ENCODE measurements around the gene ANKDD1B.

Gene ANKDD1B

DNA sequence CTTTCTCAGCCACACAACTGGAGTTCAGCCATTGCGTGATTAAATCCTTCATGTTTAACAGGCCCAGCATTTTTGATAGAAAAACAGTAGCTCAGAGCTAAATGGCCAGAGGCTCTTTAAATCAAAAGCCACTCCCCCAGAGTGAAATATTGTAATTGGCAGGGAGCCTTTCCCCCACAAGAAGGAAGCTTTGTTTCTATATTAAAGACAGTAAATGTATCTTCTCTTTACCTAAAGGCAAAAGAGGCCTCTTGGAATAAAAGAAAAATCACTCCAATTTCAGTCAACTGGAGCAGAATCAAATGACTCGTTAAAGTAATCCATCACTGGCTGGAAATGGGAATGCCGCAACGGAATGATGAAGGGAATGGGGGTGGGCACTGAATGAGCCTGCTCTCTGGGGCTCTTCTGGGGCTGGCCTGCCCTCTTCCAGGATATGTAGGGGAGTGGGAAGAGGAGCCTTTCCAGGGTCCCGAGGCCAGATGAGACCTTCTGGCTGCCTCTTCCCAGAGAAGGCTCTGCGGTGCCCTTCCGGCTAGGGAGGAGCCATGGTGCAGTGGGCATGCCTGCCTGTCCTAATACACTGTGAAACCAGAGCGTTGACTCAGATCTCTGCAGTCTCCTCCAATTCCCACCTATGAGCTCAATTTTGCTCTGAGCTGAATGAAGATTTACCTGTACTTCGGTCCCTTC is 45.2 kb downstream of the ANKDD1B start:
- Histone ChIP-seq H3K4me3 (ENCODE audit: insufficient read depth, low read length, poor library complexity, severe bottlenecking) (no peak overlapping the region), H2AFZ (ENCODE audit: low read depth, low read length, severe bottlenecking) (no peak overlapping the region), H3K9ac (ENCODE audit: low read length) (no peak overlapping the region), H4K20me1 (ENCODE audit: low read depth, low read length) (no peaks in the 10 kb centered on the region), H3K9me2 (replicated peaks; ENCODE audit: insufficient read depth, low read length) (no peaks in the 10 kb centered on the region), H3K4me2 (ENCODE audit: low read depth, low read length, poor library complexity, severe bottlenecking) (no peak overlapping the region), H3K36me3 (ENCODE audit: low read length) (no peaks in the 10 kb centered on the region), H3K79me2 (ENCODE audit: insufficient read depth, low read length) (no peaks in the 10 kb centered on the region), H3K27ac (ENCODE audit: low read depth, low read length) (no peak overlapping the region), H3K9me3 (ENCODE audit: insufficient read depth, low read length) (no peaks in the 10 kb centered on the region), H3F3A (ENCODE audit: insufficient read depth) (no peaks in the 10 kb centered on the region), H3K27me3 (ENCODE audit: low read length) (no peaks in the 10 kb centered on the region; the same call in 1 of the 2 replicates)
- TF ChIP-seq EZH2phosphoT487 (conservative IDR thresholded peaks at IDR 0.05; ENCODE audit: low read length) = no peak
- TF ChIP-seq, protein P1, sequence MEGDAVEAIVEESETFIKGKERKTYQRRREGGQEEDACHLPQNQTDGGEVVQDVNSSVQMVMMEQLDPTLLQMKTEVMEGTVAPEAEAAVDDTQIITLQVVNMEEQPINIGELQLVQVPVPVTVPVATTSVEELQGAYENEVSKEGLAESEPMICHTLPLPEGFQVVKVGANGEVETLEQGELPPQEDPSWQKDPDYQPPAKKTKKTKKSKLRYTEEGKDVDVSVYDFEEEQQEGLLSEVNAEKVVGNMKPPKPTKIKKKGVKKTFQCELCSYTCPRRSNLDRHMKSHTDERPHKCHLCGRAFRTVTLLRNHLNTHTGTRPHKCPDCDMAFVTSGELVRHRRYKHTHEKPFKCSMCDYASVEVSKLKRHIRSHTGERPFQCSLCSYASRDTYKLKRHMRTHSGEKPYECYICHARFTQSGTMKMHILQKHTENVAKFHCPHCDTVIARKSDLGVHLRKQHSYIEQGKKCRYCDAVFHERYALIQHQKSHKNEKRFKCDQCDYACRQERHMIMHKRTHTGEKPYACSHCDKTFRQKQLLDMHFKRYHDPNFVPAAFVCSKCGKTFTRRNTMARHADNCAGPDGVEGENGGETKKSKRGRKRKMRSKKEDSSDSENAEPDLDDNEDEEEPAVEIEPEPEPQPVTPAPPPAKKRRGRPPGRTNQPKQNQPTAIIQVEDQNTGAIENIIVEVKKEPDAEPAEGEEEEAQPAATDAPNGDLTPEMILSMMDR (IDR thresholded peaks at IDR 0.05; ENCODE audit: insufficient read depth, low read length, poor library complexity, severe bottlenecking) = no peak

DNA sequence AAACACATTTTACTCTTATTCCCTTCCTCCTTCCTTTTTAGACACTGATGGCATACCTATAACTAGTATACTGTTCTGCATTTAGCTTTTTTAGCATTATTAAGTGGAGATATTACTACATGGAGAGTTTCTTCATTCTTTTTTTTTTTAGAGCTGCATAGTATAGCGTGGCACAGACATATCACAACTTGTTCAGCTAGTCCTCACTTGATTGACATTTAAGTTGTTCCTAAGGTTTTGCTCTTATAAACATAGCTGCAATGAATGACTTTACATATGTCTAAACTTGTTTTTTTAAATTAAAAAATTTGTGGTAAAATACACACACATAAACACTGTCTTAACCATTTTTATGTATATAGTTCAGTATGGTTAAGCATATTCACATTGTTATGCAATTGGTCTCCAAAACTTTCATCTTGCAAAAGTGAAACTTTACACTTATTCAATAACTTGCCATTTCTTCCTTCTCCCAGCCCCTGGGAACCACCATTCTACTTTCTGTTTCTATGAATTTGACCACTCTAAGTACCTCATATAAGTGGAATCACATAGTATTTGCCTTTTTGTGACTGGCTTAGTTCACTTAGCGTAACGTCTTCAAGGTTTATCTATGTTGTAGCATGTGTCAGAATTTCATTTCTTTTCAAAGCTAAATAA is 48.7 kb downstream of the ANKDD1B start:
- TF ChIP-seq, protein P1 (IDR thresholded peaks at IDR 0.05; ENCODE audit: insufficient read depth, low read length, poor library complexity, severe bottlenecking) = no peak
- no peak for TF ChIP-seq EZH2phosphoT487 (conservative IDR thresholded peaks at IDR 0.05; ENCODE audit: low read length)
- Histone ChIP-seq H3K27me3 (ENCODE audit: low read length) (no peaks in the 10 kb centered on the region; the same call in 1 of the 2 replicates), H3K79me2 (ENCODE audit: insufficient read depth, low read length) (no peaks in the 10 kb centered on the region), H3K9ac (ENCODE audit: low read length) (no peak overlapping the region), H3K9me2 (replicated peaks; ENCODE audit: insufficient read depth, low read length) (no peaks in the 10 kb centered on the region), H3K36me3 (ENCODE audit: low read length) (no peaks in the 10 kb centered on the region), H3K9me3 (ENCODE audit: insufficient read depth, low read length) (no peaks in the 10 kb centered on the region), H3K4me2 (ENCODE audit: low read depth, low read length, poor library complexity, severe bottlenecking) (no peak overlapping the region), H3K4me3 (ENCODE audit: insufficient read depth, low read length, poor library complexity, severe bottlenecking) (no peak overlapping the region), H4K20me1 (ENCODE audit: low read depth, low read length) (no peaks in the 10 kb centered on the region), H3K27ac (ENCODE audit: low read depth, low read length) (no peak overlapping the region), H3F3A (ENCODE audit: insufficient read depth) (no peaks in the 10 kb centered on the region), H2AFZ (ENCODE audit: low read depth, low read length, severe bottlenecking) (no peak overlapping the region)

DNA sequence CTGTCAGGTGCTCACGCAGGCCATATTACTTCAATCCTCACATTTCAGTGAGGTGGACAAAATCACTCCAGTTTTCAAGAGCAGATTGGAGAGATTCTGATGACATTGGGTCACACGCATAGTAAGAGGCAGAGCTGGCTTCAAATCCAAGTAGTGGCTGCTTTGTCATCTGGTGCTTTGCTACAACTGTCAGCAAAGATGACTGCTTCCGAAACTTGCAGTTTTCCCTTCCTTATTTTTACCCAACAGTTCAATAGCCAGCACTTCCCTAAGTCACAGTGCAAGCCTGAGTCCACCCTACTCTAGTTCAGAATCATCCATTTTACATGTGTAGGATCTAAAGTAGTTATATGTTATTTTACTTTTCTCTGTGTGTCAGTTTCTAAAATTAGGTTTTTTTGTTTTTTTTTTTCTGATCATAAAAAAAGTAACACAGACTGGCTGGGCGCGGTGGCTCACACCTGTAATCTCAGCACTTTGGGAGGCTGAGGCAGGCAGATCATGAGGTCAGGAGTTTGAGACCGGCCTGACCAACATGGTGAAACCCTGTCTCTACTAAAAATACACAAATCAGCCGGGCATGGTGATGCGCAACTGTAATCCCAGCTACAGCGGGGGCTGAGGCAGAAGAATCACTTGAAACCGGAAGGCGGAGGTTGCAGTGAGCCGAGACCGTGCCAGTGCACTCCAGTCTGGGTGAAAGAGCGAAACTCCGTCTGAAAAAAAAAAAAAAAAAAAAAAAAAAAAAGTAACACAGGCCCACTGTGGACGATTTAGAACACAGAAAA is 49.6 kb downstream of the ANKDD1B start:
- no peaks in the 10 kb centered on the region for H4K20me1 ChIP-seq (ENCODE audit: low read depth, low read length)
- H3K9me2 ChIP-seq (replicated peaks; ENCODE audit: insufficient read depth, low read length) = no peaks in the 10 kb centered on the region
- TF ChIP-seq EZH2phosphoT487 (conservative IDR thresholded peaks at IDR 0.05; ENCODE audit: low read length) = no peak
- TF ChIP-seq, protein P1 (IDR thresholded peaks at IDR 0.05; ENCODE audit: insufficient read depth, low read length, poor library complexity, severe bottlenecking) = no peak
- no peaks in the 10 kb centered on the region for H3K36me3 ChIP-seq (ENCODE audit: low read length)
- H3K9me3 ChIP-seq (ENCODE audit: insufficient read depth, low read length) = no peaks in the 10 kb centered on the region
- no peaks in the 10 kb centered on the region; the same call in 1 of the 2 replicates for H3K27me3 ChIP-seq (ENCODE audit: low read length)
- no peak overlapping the region for H3K9ac ChIP-seq (ENCODE audit: low read length)
- no peaks in the 10 kb centered on the region for H3K79me2 ChIP-seq (ENCODE audit: insufficient read depth, low read length)
- H3K4me3 ChIP-seq (ENCODE audit: insufficient read depth, low read length, poor library complexity, severe bottlenecking) = no peak overlapping the region
- H3K4me2 ChIP-seq (ENCODE audit: low read depth, low read length, poor library complexity, severe bottlenecking) = no peak overlapping the region
- no peak overlapping the region for H2AFZ ChIP-seq (ENCODE audit: low read depth, low read length, severe bottlenecking)
- no peaks in the 10 kb centered on the region for H3F3A ChIP-seq (ENCODE audit: insufficient read depth)
- H3K27ac ChIP-seq (ENCODE audit: low read depth, low read length) = no peak overlapping the region

Data from SU-DHL-6 (cell line).